IMR-90 (cell line): ENCODE measurements around the gene SLC6A17. TPM values are rescaled to one million over a fixed set of nuclear protein-coding genes. Genes with fewer than 3 reads are reported as not detected.

ENCODE experiments used
- ATAC-seq: fragments of 200-7000 bp; cut with Tn5 transposase; 2 replicates; pipeline ENCODE4 v1.9.1; 2020; ENCODE audit warnings: low read depth, mild to moderate bottlenecking, moderate library complexity
- BruUV-seq: library from RNA; stranded (reverse); fragments of 400-500 nt; replicated peaks from 2 replicates; lab custom pipeline; 2021; lab: Mats Ljungman, UMichigan
- CTCF ChIA-PET: fragments of 300-600 bp; formaldehyde crosslinking; extraction: SDS; loops from one replicate; lab custom pipeline; 2021; ENCODE audit warnings: antibody characterized with exemption; lab: Yijun Ruan, JAX
- POLR2A ChIA-PET: fragments of 300-600 bp; sonication (Branson Sonifier 250); formaldehyde crosslinking; loops from one replicate; lab custom pipeline; 2022; ENCODE audit warnings: antibody characterized with exemption; ENCODE audit not compliant: unreplicated experiment; lab: Charles Lee
- DNase-seq: peaks from one replicate; pipeline ENCODE4 v3.0.0; 2013
- H2AFZ ChIP-seq: replicated peaks from 2 replicates; pipeline ENCODE3; 2013; ENCODE audit warnings: low read length, mild to moderate bottlenecking; ENCODE audit not compliant: poor library complexity
- H2AK5ac ChIP-seq: 2 replicates; pipeline ENCODE4 v1.6.1; 2013; ENCODE audit warnings: low read depth, low read length, inconsistent platforms
- H2AK9ac ChIP-seq: replicated peaks from 2 replicates; pipeline ENCODE3; 2013; ENCODE audit warnings: mild to moderate bottlenecking, low read depth, low read length, moderate library complexity; ENCODE audit not compliant: poor library complexity
- H2BK120ac ChIP-seq: 2 replicates; pipeline ENCODE4 v1.6.1; 2013; ENCODE audit warnings: low read depth, low read length, inconsistent platforms
- H2BK15ac ChIP-seq: 3 replicates; pipeline ENCODE4 v1.6.1; 2013; ENCODE audit warnings: low read depth, low read length, inconsistent platforms
- H2BK20ac ChIP-seq: 2 replicates; pipeline ENCODE4 v1.6.1; 2013; ENCODE audit warnings: low read depth, mild to moderate bottlenecking, inconsistent platforms, low read length, moderate library complexity
- H2BK5ac ChIP-seq: 2 replicates; pipeline ENCODE4 v1.6.1; 2013; ENCODE audit warnings: mild to moderate bottlenecking, low read depth, low read length, inconsistent platforms; ENCODE audit not compliant: poor library complexity, severe bottlenecking
- H3K14ac ChIP-seq: replicated peaks from 2 replicates; pipeline ENCODE4 v1.6.1; 2013; ENCODE audit warnings: low read depth, low read length, inconsistent platforms
- H3K18ac ChIP-seq: 2 replicates; pipeline ENCODE4 v1.6.1; 2013; ENCODE audit warnings: low read depth, low read length, control low read depth
- H3K23ac ChIP-seq: 2 replicates; pipeline ENCODE4 v1.6.1; 2013; ENCODE audit warnings: low read depth, low read length, inconsistent platforms
- H3K27ac ChIP-seq: 2 replicates; pipeline ENCODE4 v1.5.1; 2013; ENCODE audit warnings: mild to moderate bottlenecking, control low read depth, low read length; ENCODE audit not compliant: insufficient read depth
- H3K27me3 ChIP-seq: 2 replicates; pipeline ENCODE4 v1.6.1; 2013; ENCODE audit warnings: low read length; ENCODE audit not compliant: control insufficient read depth, insufficient read depth
- H3K36me3 ChIP-seq: 2 replicates; pipeline ENCODE4 v1.6.1; 2013; ENCODE audit warnings: low read length, mixed read lengths; ENCODE audit not compliant: control insufficient read depth, insufficient read depth
- H3K4ac ChIP-seq: 2 replicates; pipeline ENCODE4 v1.6.1; 2013; ENCODE audit warnings: low read depth, low read length, inconsistent platforms
- H3K4me1 ChIP-seq: 2 replicates; pipeline ENCODE4 v1.6.1; 2013; ENCODE audit warnings: low read length, mixed read lengths; ENCODE audit not compliant: control insufficient read depth, insufficient read depth
- H3K4me2 ChIP-seq: 2 replicates; pipeline ENCODE4 v1.6.1; 2013; ENCODE audit warnings: low read depth, mild to moderate bottlenecking, control low read depth, low read length, moderate library complexity
- H3K4me3 ChIP-seq: 2 replicates; pipeline ENCODE4 v1.5.1; 2013; ENCODE audit warnings: low read depth, mild to moderate bottlenecking, control low read depth, low read length, moderate library complexity; ENCODE audit not compliant: insufficient read depth
- H3K56ac ChIP-seq: 2 replicates; pipeline ENCODE4 v1.6.1; 2013; ENCODE audit warnings: low read length, inconsistent platforms; ENCODE audit not compliant: insufficient read depth; ENCODE audit errors: extremely low read depth
- H3K79me1 ChIP-seq, 2 experiments: 2 replicates each; pipeline ENCODE4 v1.6.1; 2013; ENCODE audit warnings: low read length in 2 of 2, inconsistent platforms in 1 of 2, low read depth in 1 of 2
- H3K9ac ChIP-seq: 2 replicates; pipeline ENCODE4 v1.6.1; 2013; ENCODE audit warnings: low read depth, low read length, control low read depth
- H3K9me1 ChIP-seq: 2 replicates; pipeline ENCODE4 v1.6.1; 2013; ENCODE audit warnings: low read length, inconsistent platforms; ENCODE audit not compliant: insufficient read depth
- H3K9me3 ChIP-seq: 2 replicates; pipeline ENCODE4 v1.6.1; 2013; ENCODE audit warnings: low read length; ENCODE audit not compliant: control insufficient read depth, insufficient read depth
- H4K20me1 ChIP-seq: 2 replicates; pipeline ENCODE4 v1.6.1; 2013; ENCODE audit warnings: low read length, inconsistent platforms; ENCODE audit not compliant: insufficient read depth
- H4K5ac ChIP-seq: 2 replicates; pipeline ENCODE4 v1.6.1; 2013; ENCODE audit warnings: mild to moderate bottlenecking, low read depth, low read length, control low read depth
- H4K8ac ChIP-seq, 2 experiments: 2 replicates each; pipeline ENCODE4 v1.6.1; 2013; ENCODE audit warnings: low read depth in 2 of 2, low read length in 2 of 2, control low read depth in 1 of 2, inconsistent platforms in 1 of 2
- H4K91ac ChIP-seq: 2 replicates; pipeline ENCODE4 v1.6.1; 2013; ENCODE audit warnings: low read depth, low read length, inconsistent platforms; ENCODE audit not compliant: insufficient read depth
- CTCF ChIP-seq: conservative IDR thresholded peaks from 2 replicates; pipeline ENCODE4 v1.5.1; 2012; ENCODE audit warnings: mild to moderate bottlenecking, low read depth, low read length, improper control_type of control experiment
- FOS ChIP-seq: fragments of 150-350 bp; IDR thresholded peaks from 2 replicates; pipeline ENCODE4 v1.6.1; 2016; ENCODE audit warnings: low read depth, low read length
- MAFK ChIP-seq: IDR thresholded peaks from 2 replicates; pipeline ENCODE4 v1.6.1; 2012; ENCODE audit warnings: low read depth, low read length, improper control_type of control experiment
- MAZ ChIP-seq: IDR thresholded peaks from 2 replicates; pipeline ENCODE4 v1.6.1; 2012; ENCODE audit warnings: low read depth, mild to moderate bottlenecking, low read length, improper control_type of control experiment, moderate library complexity, borderline replicate concordance
- MXI1 ChIP-seq: IDR thresholded peaks from 2 replicates; pipeline ENCODE4 v1.6.1; 2012; ENCODE audit warnings: low read depth, mild to moderate bottlenecking, low read length, moderate library complexity, borderline replicate concordance
- RAD21 ChIP-seq: IDR thresholded peaks from 2 replicates; pipeline ENCODE4 v1.6.1; 2012; ENCODE audit warnings: low read length, improper control_type of control experiment
- RFX5 ChIP-seq: IDR thresholded peaks from 2 replicates; pipeline ENCODE4 v1.8.0; 2012; ENCODE audit warnings: low read depth, mild to moderate bottlenecking, low read length, moderate library complexity
- WGBS, 2 experiments: methylation state at CpG; one replicate each; pipeline versions ENCODE4 v1.1.5 to v1.1.7; 2013; ENCODE audit warnings: missing lambda C conversion rate in 2 of 2; ENCODE audit not compliant: insufficient read length in 1 of 2; ENCODE audit errors: extremely low coverage in 2 of 2; 5-methylcytosine and 5-hydroxymethylcytosine counted together
- dilution Hi-C: fragments of 300-500 bp; cut with HindIII; formaldehyde crosslinking; loops from one replicate; pipeline ENCODE4 v1.14.3; 2018; ENCODE audit warnings: low sequenced_read_pairs; ENCODE audit not compliant: unreplicated experiment
- in situ Hi-C: fragments of 300-500 bp; cut with MboI; formaldehyde crosslinking; loops from 3 replicates; pipeline ENCODE4 v1.14.3; 2019; ENCODE audit warnings: low sequenced_read_pairs, inconsistent platforms, mixed read lengths
- intact Hi-C: fragments of 100-400 bp; cut with micrococcal nuclease; formaldehyde crosslinking; loops from 2 replicates; pipeline ENCODE4 v1.10.0; 2022
- polyA plus RNA-seq, 3 experiments: library from polyadenylated mRNA; depleted of rRNA; stranded (reverse); fragments of >200 nt; gene quantifications; 2 replicates each; pipeline ENCODE4 v1.2.3, GENCODE V29; 2012; ENCODE audit warnings: low replicate concordance in 1 of 3
- total RNA-seq: library from RNA; depleted of rRNA; stranded (reverse); fragments of >200 nt; gene quantifications from 2 replicates; pipeline ENCODE4 v1.2.3, GENCODE V29; 2012

The SLC6A17 gene
- total and polyA plus RNA-seq, 2 of the 4 experiments (the other 2 are of a cell fraction), result 0.54 to 0.82 TPM

DNA sequence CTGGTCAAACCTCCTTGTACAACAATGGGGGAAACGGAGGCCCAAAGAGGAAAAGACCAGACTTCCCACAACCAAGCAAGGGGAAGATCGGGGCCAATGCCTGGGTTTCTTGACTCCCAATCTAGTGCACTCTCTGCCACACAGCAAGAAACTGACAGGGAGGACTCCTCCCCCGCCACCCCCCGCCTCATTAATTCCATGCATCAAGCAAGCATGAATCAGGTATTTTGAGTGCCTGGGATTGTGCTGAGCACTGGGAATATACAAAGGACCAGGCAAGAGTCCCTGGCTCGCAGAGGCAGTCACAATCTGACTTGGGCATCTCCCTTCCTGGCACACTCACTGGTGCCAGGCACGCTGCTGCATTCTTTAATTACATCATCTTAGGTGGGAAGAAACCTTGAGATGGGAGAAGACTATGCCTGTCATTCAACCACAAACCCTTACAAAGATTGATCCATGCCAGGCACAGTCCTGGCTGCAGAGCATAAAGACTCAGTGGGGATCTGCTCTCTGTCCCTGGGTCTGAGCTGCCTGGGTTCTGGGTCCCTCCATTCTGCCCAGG lies 55.4 kb downstream of the SLC6A17 start:
- dilution Hi-C loops (no loop called here), intact Hi-C loops (no loop called here), in situ Hi-C loops (loop anchor here (10.0 kb wide), 1 partner anchor 209 kb away; no protein-coding TSS in a partner anchor)
- CTCF ChIA-PET, result interaction anchor here (1.2 to 4.7 kb wide), 4 partner anchors 107 to 255 kb away, joined by 5 to 68 read pairs (median 35); no protein-coding TSS in a partner anchor
- H3K14ac ChIP-seq, result no peak overlapping the region
- H4K8ac ChIP-seq, result no peak overlapping the region
- no peak overlapping the region for H3K4ac ChIP-seq
- no peak overlapping the region for H3K18ac ChIP-seq
- H2BK120ac ChIP-seq, result no peak overlapping the region
- H2AK9ac ChIP-seq, result no peak overlapping the region
- no peaks in the 10 kb centered on the region for H3K9me3 ChIP-seq
- DNase-seq (no peak), ATAC-seq (no peak)
- no peak overlapping the region for H3K27ac ChIP-seq
- H2BK15ac ChIP-seq, result no peak overlapping the region
- H3K36me3 ChIP-seq, result no peaks in the 10 kb centered on the region
- no peak overlapping the region for H4K5ac ChIP-seq
- TF ChIP-seq RFX5 (no peak), MXI1 (no peak), RAD21 (no peak), FOS (no peak), MAFK (no peak), CTCF (no peak), MAZ (no peak)
- H3K9me1 ChIP-seq, result no peaks in the 10 kb centered on the region
- H2AFZ ChIP-seq, result no peak overlapping the region
- H3K27me3 ChIP-seq, result peaks cover 9% of the 10 kb centered on the region
- no peak overlapping the region for H3K4me3 ChIP-seq
- H2BK20ac ChIP-seq, result no peak overlapping the region
- 0 out of 2 replicates have a peak, but pooled peaks cover under 1% of the 10 kb centered on the region for H3K4me1 ChIP-seq
- H3K9ac ChIP-seq, result no peak overlapping the region
- no TSS peak for BruUV-seq
- no CpG with 5 or more reads among the region's 6 CpGs for WGBS, 2 experiments
- POLR2A ChIA-PET, result no interaction called here
- no peaks in the 10 kb centered on the region for H3K79me1 ChIP-seq
- no peak overlapping the region for H2BK5ac ChIP-seq
- no peak overlapping the region for H3K4me2 ChIP-seq
- no peak overlapping the region for H3K23ac ChIP-seq
- H3K56ac ChIP-seq, result no peak overlapping the region
- no peak overlapping the region for H4K91ac ChIP-seq
- H4K20me1 ChIP-seq, result no peaks in the 10 kb centered on the region; the same call in 1 of the 2 replicates
- no peak overlapping the region for H2AK5ac ChIP-seq
